ENCODE results near the gene TRMT10A. TPM values are rescaled to one million over a fixed set of nuclear protein-coding genes. Genes with fewer than 3 reads are reported as not detected.
"Not testable (repeated sequence)": the region's sequence is repeated elsewhere in the genome, so short reads cannot be mapped to it uniquely, and the experiment has no call there.

The TRMT10A gene
- total RNA-seq, 1 donor: 5.6 TPM

GRCh38 chr4:99571883-99572282 is 8.0 kb upstream of the TRMT10A start:
- no peak for DNase-seq (ENCODE audit: low read depth)
- no peak for TF ChIP-seq CTCF (IDR thresholded peaks at IDR 0.05; ENCODE audit: insufficient read depth, low read depth, low read length)
- H3K4me3 ChIP-seq (ENCODE audit: low read depth, low read length): no peak overlapping the region

GRCh38 chr4:99564921-99565320 is 1.1 kb upstream of the TRMT10A start:
- no peak for TF ChIP-seq CTCF (IDR thresholded peaks at IDR 0.05; ENCODE audit: insufficient read depth, low read depth, low read length)
- DNase-seq (ENCODE audit: low read depth): no peak
- H3K4me3 ChIP-seq (ENCODE audit: low read depth, low read length): no peak overlapping the region

- H3K4me3 ChIP-seq (ENCODE audit: low read depth, low read length): no peak overlapping the region
- no peak for DNase-seq (ENCODE audit: low read depth)
- no peak for TF ChIP-seq CTCF (IDR thresholded peaks at IDR 0.05; ENCODE audit: insufficient read depth, low read depth, low read length)
These were observed 11.0 kb downstream of the TRMT10A start for GRCh38 chr4:99552872-99553271.

- DNase-seq (ENCODE audit: low read depth): no peak
- TF ChIP-seq CTCF (IDR thresholded peaks at IDR 0.05; ENCODE audit: insufficient read depth, low read depth, low read length): no peak
- no peak overlapping the region for H3K4me3 ChIP-seq (ENCODE audit: low read depth, low read length)
These were observed 23.4 kb downstream of the TRMT10A start for GRCh38 chr4:99540277-99540939.

- no peak for DNase-seq (ENCODE audit: low read depth)
- TF ChIP-seq CTCF (IDR thresholded peaks at IDR 0.05; ENCODE audit: insufficient read depth, low read depth, low read length): no peak
- H3K4me3 ChIP-seq (ENCODE audit: low read depth, low read length): no peak overlapping the region
These were observed 26.2 kb downstream of the TRMT10A start for GRCh38 chr4:99537674-99538073.

- TF ChIP-seq CTCF (IDR thresholded peaks at IDR 0.05; ENCODE audit: insufficient read depth, low read depth, low read length): no peak
- no peak overlapping the region for H3K4me3 ChIP-seq (ENCODE audit: low read depth, low read length)
- DNase-seq (ENCODE audit: low read depth): no peak
These were observed 27.0 kb downstream of the TRMT10A start for GRCh38 chr4:99536848-99537247.

- H3K4me3 ChIP-seq (ENCODE audit: low read depth, low read length): no peak overlapping the region
- TF ChIP-seq CTCF (IDR thresholded peaks at IDR 0.05; ENCODE audit: insufficient read depth, low read depth, low read length): no peak
- DNase-seq (ENCODE audit: low read depth): no peak
These were observed 27.6 kb downstream of the TRMT10A start for GRCh38 chr4:99536271-99536670.

GRCh38 chr4:99534699-99535098 is 29.1 kb downstream of the TRMT10A start:
- DNase-seq (ENCODE audit: low read depth); H3K4me3 ChIP-seq (ENCODE audit: low read depth, low read length): not testable (repeated sequence)

Data from fibroblast of villous mesenchyme (primary cell).